HepG2 (cell line): ENCODE results near the gene CASP5. TPM values are rescaled to one million over a fixed set of nuclear protein-coding genes. Genes with fewer than 3 reads are reported as not detected.
A peak's percentile ranks its signal among the peaks of the same experiment; 100 is the strongest.

Experiments
- ELF3 ChIP-seq: IDR thresholded peaks from 2 replicates; pipeline ENCODE4 v1.6.1; 2016; ENCODE audit warnings: missing genetic modification reagents, missing compliant biosample characterization
- KAT8 ChIP-seq: IDR thresholded peaks from 2 replicates; pipeline ENCODE4 v1.6.1; 2016; ENCODE audit warnings: missing genetic modification reagents, missing compliant biosample characterization
- MED1 ChIP-seq: sonication (generic); formaldehyde crosslinking; IDR thresholded peaks from 2 replicates; pipeline ENCODE4 v1.4.0; 2020; ENCODE audit warnings: missing genetic modification reagents
- NFATC3 ChIP-seq: sonication (generic); formaldehyde crosslinking; IDR thresholded peaks from 2 replicates; pipeline ENCODE4 v1.5.1; 2020; ENCODE audit warnings: mild to moderate bottlenecking, missing genetic modification reagents
- RBM39 ChIP-seq: fragments of 200-400 bp; formaldehyde crosslinking; IDR thresholded peaks from one replicate; pipeline ENCODE4 v1.6.1; 2018; ENCODE audit warnings: antibody characterized with exemption, mild to moderate bottlenecking, low read depth, low read length; ENCODE audit not compliant: poor library complexity, severe bottlenecking
- TRIM24 ChIP-seq: sonication (generic); formaldehyde crosslinking; IDR thresholded peaks from 2 replicates; pipeline ENCODE4 v1.8.0; 2022; ENCODE audit warnings: mild to moderate bottlenecking, missing genetic modification reagents
- ZNF317 ChIP-seq: sonication (generic); formaldehyde crosslinking; IDR thresholded peaks from 2 replicates; pipeline ENCODE4 v1.5.0; 2020; ENCODE audit warnings: mild to moderate bottlenecking, missing genetic modification reagents
- ZNF644 ChIP-seq: IDR thresholded peaks from 2 replicates; pipeline ENCODE4 v1.6.1; 2016; ENCODE audit warnings: low read depth
- ZNF768 ChIP-seq: sonication (generic); formaldehyde crosslinking; IDR thresholded peaks from 2 replicates; pipeline ENCODE4 v1.4.0; 2020; ENCODE audit warnings: missing genetic modification reagents
- ZNF878 ChIP-seq: sonication (generic); formaldehyde crosslinking; IDR thresholded peaks from 2 replicates; pipeline ENCODE4 v1.8.1; 2023; ENCODE audit warnings: mild to moderate bottlenecking, missing genetic modification reagents, moderate library complexity
- polyA plus RNA-seq, 8 experiments: library from polyadenylated mRNA; depleted of rRNA in 3 of 8; stranded (reverse) in 7 of 8; unstranded in 1 of 8; fragments of >200 nt; fragmentation: Illumina TruSeq in 4 of 8; extraction: Trizol in 4 of 8; gene quantifications; 2 replicates each; pipeline versions ENCODE4 v1.2.1 to v1.2.3, GENCODE V29; 2011 to 2016; ENCODE audit warnings: low read depth in 4 of 8, missing spikeins in 1 of 8, mixed read lengths in 1 of 8; ENCODE audit not compliant: insufficient read depth in 1 of 8
- total RNA-seq, 5 experiments: library from RNA; depleted of rRNA; stranded (reverse); fragments of >200 nt; fragmentation: Illumina TruSeq; extraction: Trizol; gene quantifications; 2 replicates each; pipeline ENCODE4 v1.2.3, GENCODE V29; 2016; ENCODE audit warnings: low read depth in 1 of 5
- TF ChIP-seq, protein P1 (sequence below): sonication (generic); formaldehyde crosslinking; IDR thresholded peaks from 2 replicates; pipeline ENCODE4 v1.4.0; 2020; ENCODE audit warnings: missing genetic modification reagents
- TF ChIP-seq, protein P2 (sequence below): sonication (generic); formaldehyde crosslinking; IDR thresholded peaks from 2 replicates; pipeline ENCODE4 v1.5.0; 2020; ENCODE audit warnings: mild to moderate bottlenecking, low read depth, missing genetic modification reagents, borderline replicate concordance
- TF ChIP-seq, protein P3 (sequence below): sonication (generic); formaldehyde crosslinking; IDR thresholded peaks from 2 replicates; pipeline ENCODE4 v1.4.0; 2020; ENCODE audit warnings: missing genetic modification reagents
- TF ChIP-seq, protein P4 (sequence below): sonication (generic); formaldehyde crosslinking; IDR thresholded peaks from 2 replicates; pipeline ENCODE4 v1.4.0; 2020; ENCODE audit warnings: missing genetic modification reagents
- TF ChIP-seq, protein P5 (sequence below): sonication (generic); formaldehyde crosslinking; conservative IDR thresholded peaks from 2 replicates; pipeline ENCODE4 v1.8.1; 2023; ENCODE audit warnings: missing genetic modification reagents

Gene CASP5
- total and polyA plus RNA-seq, 2 of the 13 experiments (the other 11 are each of a cell fraction or from before 2014, with no cell fraction given) = not detected

DNA sequence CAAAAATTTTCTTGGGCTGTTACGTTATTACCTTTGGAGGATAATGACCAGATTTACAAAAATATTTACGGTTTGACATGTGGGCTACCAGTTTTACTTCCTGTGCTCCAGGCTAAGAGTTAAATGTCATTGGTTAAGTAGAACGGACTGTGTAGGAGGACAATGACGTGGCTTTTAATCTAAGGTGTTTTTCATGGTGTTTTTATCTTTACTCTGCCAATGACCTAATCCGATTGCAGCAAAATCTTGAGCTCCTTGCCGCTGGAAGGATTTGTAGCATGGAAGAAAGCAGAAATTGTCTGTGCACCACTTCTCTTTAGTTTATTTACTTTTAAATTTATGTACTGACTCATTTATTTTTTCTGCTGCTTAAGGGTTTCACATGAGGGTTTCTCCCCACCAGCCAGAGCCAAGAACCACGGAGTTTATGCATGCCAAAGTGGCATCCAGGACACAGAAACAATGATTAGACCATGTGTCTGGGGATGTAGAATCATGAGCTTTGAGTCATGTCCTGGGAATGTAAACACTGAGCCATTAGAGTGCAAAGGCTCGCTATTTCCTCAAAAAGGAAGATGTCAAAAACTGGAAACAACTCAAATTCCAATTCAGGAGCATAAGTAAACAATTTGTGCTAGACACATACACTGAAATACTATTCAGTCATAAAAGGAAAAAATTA, 24.1 kb upstream of the CASP5 start (continued):
- TF ChIP-seq, protein P1, sequence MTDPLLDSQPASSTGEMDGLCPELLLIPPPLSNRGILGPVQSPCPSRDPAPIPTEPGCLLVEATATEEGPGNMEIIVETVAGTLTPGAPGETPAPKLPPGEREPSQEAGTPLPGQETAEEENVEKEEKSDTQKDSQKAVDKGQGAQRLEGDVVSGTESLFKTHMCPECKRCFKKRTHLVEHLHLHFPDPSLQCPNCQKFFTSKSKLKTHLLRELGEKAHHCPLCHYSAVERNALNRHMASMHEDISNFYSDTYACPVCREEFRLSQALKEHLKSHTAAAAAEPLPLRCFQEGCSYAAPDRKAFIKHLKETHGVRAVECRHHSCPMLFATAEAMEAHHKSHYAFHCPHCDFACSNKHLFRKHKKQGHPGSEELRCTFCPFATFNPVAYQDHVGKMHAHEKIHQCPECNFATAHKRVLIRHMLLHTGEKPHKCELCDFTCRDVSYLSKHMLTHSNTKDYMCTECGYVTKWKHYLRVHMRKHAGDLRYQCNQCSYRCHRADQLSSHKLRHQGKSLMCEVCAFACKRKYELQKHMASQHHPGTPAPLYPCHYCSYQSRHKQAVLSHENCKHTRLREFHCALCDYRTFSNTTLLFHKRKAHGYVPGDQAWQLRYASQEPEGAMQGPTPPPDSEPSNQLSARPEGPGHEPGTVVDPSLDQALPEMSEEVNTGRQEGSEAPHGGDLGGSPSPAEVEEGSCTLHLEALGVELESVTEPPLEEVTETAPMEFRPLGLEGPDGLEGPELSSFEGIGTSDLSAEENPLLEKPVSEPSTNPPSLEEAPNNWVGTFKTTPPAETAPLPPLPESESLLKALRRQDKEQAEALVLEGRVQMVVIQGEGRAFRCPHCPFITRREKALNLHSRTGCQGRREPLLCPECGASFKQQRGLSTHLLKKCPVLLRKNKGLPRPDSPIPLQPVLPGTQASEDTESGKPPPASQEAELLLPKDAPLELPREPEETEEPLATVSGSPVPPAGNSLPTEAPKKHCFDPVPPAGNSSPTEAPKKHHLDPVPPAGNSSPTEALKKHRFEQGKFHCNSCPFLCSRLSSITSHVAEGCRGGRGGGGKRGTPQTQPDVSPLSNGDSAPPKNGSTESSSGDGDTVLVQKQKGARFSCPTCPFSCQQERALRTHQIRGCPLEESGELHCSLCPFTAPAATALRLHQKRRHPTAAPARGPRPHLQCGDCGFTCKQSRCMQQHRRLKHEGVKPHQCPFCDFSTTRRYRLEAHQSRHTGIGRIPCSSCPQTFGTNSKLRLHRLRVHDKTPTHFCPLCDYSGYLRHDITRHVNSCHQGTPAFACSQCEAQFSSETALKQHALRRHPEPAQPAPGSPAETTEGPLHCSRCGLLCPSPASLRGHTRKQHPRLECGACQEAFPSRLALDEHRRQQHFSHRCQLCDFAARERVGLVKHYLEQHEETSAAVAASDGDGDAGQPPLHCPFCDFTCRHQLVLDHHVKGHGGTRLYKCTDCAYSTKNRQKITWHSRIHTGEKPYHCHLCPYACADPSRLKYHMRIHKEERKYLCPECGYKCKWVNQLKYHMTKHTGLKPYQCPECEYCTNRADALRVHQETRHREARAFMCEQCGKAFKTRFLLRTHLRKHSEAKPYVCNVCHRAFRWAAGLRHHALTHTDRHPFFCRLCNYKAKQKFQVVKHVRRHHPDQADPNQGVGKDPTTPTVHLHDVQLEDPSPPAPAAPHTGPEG (CRISPR knock-in tag) = peak; percentile 56; the same call in 1 of the 2 replicates
- TF ChIP-seq, protein P2, sequence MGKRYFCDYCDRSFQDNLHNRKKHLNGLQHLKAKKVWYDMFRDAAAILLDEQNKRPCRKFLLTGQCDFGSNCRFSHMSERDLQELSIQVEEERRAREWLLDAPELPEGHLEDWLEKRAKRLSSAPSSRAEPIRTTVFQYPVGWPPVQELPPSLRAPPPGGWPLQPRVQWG (CRISPR knock-in tag) = no peak
- TF ChIP-seq RBM39 = no peak
- peak; percentile 94 for TF ChIP-seq ZNF644 (CRISPR knock-in tag)
- no peak for TF ChIP-seq TRIM24 (CRISPR knock-in tag)
- TF ChIP-seq, protein P3, sequence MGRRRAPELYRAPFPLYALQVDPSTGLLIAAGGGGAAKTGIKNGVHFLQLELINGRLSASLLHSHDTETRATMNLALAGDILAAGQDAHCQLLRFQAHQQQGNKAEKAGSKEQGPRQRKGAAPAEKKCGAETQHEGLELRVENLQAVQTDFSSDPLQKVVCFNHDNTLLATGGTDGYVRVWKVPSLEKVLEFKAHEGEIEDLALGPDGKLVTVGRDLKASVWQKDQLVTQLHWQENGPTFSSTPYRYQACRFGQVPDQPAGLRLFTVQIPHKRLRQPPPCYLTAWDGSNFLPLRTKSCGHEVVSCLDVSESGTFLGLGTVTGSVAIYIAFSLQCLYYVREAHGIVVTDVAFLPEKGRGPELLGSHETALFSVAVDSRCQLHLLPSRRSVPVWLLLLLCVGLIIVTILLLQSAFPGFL (CRISPR knock-in tag) = no peak
- TF ChIP-seq ELF3 = peak; percentile 99
- TF ChIP-seq ZNF768 (CRISPR knock-in tag) = no peak
- TF ChIP-seq, protein P4, sequence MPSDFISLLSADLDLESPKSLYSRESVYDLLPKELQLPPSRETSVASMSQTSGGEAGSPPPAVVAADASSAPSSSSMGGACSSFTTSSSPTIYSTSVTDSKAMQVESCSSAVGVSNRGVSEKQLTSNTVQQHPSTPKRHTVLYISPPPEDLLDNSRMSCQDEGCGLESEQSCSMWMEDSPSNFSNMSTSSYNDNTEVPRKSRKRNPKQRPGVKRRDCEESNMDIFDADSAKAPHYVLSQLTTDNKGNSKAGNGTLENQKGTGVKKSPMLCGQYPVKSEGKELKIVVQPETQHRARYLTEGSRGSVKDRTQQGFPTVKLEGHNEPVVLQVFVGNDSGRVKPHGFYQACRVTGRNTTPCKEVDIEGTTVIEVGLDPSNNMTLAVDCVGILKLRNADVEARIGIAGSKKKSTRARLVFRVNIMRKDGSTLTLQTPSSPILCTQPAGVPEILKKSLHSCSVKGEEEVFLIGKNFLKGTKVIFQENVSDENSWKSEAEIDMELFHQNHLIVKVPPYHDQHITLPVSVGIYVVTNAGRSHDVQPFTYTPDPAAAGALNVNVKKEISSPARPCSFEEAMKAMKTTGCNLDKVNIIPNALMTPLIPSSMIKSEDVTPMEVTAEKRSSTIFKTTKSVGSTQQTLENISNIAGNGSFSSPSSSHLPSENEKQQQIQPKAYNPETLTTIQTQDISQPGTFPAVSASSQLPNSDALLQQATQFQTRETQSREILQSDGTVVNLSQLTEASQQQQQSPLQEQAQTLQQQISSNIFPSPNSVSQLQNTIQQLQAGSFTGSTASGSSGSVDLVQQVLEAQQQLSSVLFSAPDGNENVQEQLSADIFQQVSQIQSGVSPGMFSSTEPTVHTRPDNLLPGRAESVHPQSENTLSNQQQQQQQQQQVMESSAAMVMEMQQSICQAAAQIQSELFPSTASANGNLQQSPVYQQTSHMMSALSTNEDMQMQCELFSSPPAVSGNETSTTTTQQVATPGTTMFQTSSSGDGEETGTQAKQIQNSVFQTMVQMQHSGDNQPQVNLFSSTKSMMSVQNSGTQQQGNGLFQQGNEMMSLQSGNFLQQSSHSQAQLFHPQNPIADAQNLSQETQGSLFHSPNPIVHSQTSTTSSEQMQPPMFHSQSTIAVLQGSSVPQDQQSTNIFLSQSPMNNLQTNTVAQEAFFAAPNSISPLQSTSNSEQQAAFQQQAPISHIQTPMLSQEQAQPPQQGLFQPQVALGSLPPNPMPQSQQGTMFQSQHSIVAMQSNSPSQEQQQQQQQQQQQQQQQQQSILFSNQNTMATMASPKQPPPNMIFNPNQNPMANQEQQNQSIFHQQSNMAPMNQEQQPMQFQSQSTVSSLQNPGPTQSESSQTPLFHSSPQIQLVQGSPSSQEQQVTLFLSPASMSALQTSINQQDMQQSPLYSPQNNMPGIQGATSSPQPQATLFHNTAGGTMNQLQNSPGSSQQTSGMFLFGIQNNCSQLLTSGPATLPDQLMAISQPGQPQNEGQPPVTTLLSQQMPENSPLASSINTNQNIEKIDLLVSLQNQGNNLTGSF (CRISPR knock-in tag) = no peak
- TF ChIP-seq KAT8 (CRISPR knock-in tag) = peak; percentile 76
- no peak for TF ChIP-seq ZNF317 (CRISPR knock-in tag)
- TF ChIP-seq NFATC3 (CRISPR knock-in tag) = no peak
- peak; percentile 54; the same call in 1 of the 2 replicates for TF ChIP-seq ZNF878 (CRISPR knock-in tag)
- TF ChIP-seq, protein P5, sequence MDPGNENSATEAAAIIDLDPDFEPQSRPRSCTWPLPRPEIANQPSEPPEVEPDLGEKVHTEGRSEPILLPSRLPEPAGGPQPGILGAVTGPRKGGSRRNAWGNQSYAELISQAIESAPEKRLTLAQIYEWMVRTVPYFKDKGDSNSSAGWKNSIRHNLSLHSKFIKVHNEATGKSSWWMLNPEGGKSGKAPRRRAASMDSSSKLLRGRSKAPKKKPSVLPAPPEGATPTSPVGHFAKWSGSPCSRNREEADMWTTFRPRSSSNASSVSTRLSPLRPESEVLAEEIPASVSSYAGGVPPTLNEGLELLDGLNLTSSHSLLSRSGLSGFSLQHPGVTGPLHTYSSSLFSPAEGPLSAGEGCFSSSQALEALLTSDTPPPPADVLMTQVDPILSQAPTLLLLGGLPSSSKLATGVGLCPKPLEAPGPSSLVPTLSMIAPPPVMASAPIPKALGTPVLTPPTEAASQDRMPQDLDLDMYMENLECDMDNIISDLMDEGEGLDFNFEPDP (CRISPR knock-in tag) = no peak
- peak; percentile 96 for TF ChIP-seq MED1 (CRISPR knock-in tag)
